HepG2 (cell line): ENCODE measurements around the gene SYVN1. TPM values are rescaled to one million over a fixed set of nuclear protein-coding genes. Genes with fewer than 3 reads are reported as not detected.

Experiments
- ATAC-seq: fragments of 200-7000 bp; cut with Tn5 transposase; 3 replicates; pipeline ENCODE4 v1.9.1; 2020; ENCODE audit warnings: mild to moderate bottlenecking, moderate library complexity
- BruUV-seq: library from RNA; stranded (reverse); fragments of 400-500 nt; replicated peaks from 2 replicates; lab custom pipeline; 2021; lab: Mats Ljungman, UMichigan
- CTCF ChIA-PET: fragments of 300-600 bp; formaldehyde crosslinking; extraction: SDS; loops from one replicate; lab custom pipeline; 2021; ENCODE audit warnings: low total read pairs, inconsistent platforms, low intra/inter-chr PET ratio; lab: Yijun Ruan, JAX
- POLR2A ChIA-PET: fragments of 350-600 bp; sonication (Branson Sonifier 250); formaldehyde crosslinking; loops from one replicate; lab custom pipeline; 2020; ENCODE audit warnings: antibody characterized with exemption, inconsistent platforms; lab: Yijun Ruan, JAX
- DNase-seq: peaks from one replicate; pipeline ENCODE4 v3.0.0-alpha.2; 2015; ENCODE audit warnings: low spot score
- FAIRE-seq: peaks from 3 replicates; lab custom pipeline; 2011; peaks lifted over from hg19 to GRCh38; lab: Jason Lieb, UNC
- H2AFZ ChIP-seq: one replicate; pipeline ENCODE4 v1.6.1; 2011; ENCODE audit warnings: low read length, inconsistent platforms
- H3K27ac ChIP-seq: fragments of 300-600 bp; 3 replicates; pipeline ENCODE4 v1.8.0; 2011; ENCODE audit warnings: mixed run types, mild to moderate bottlenecking, mixed read lengths, low read length, inconsistent platforms; ENCODE audit not compliant: insufficient read depth; ENCODE audit errors: extremely low read length
- H3K27me3 ChIP-seq, 2 experiments: fragments of 200-600 bp in 1 of 2; 2 replicates in 1 of 2; 3 replicates in 1 of 2; pipeline versions ENCODE4 v1.6.0 to v1.8.0; 2011; ENCODE audit warnings: low read length in 2 of 2, mild to moderate bottlenecking in 2 of 2, moderate library complexity in 2 of 2, inconsistent platforms in 1 of 2; ENCODE audit not compliant: insufficient read depth in 2 of 2, control insufficient read depth in 1 of 2
- H3K36me3 ChIP-seq, 2 experiments: fragments of 200-600 bp in 1 of 2; replicated peaks in 1 of 2; 2 replicates in 1 of 2; 3 replicates in 1 of 2; pipeline versions ENCODE4 v1.5.1 to v1.8.0; 2011; ENCODE audit warnings: low read length in 2 of 2, inconsistent platforms in 1 of 2; ENCODE audit not compliant: insufficient read depth in 2 of 2, control insufficient read depth in 1 of 2
- H3K4me1 ChIP-seq: 2 replicates; pipeline ENCODE4 v1.5.1; 2012; ENCODE audit warnings: low read length, inconsistent platforms; ENCODE audit not compliant: insufficient read depth
- H3K4me2 ChIP-seq: 2 replicates; pipeline ENCODE4 v1.6.0; 2011; ENCODE audit warnings: low read depth, low read length, inconsistent platforms
- H3K4me3 ChIP-seq, 3 experiments: fragments of 200-600 bp in 1 of 3; sonication (generic), shearing (Covaris generic) in 1 of 3; replicated peaks in 1 of 3; 2 replicates each; pipeline ENCODE4 v1.5.1; 2011 to 2016; ENCODE audit warnings: low read length in 3 of 3, inconsistent platforms in 2 of 3, low read depth in 2 of 3, mild to moderate bottlenecking in 2 of 3, control low read depth in 1 of 3, mixed read lengths in 1 of 3; ENCODE audit not compliant: insufficient read depth in 1 of 3
- H3K79me2 ChIP-seq: one replicate; pipeline ENCODE4 v1.6.1; 2011; ENCODE audit warnings: low read length, inconsistent platforms; ENCODE audit not compliant: insufficient read depth
- H3K9ac ChIP-seq: 2 replicates; pipeline ENCODE4 v1.6.0; 2011; ENCODE audit warnings: mild to moderate bottlenecking, low read depth, low read length, inconsistent platforms; ENCODE audit not compliant: insufficient read depth
- H3K9me3 ChIP-seq: 2 replicates; pipeline ENCODE4 v1.5.1; 2012; ENCODE audit warnings: mild to moderate bottlenecking, low read length
- H4K20me1 ChIP-seq: 2 replicates; pipeline ENCODE4 v1.6.0; 2011; ENCODE audit warnings: inconsistent platforms, mild to moderate bottlenecking, low read length, moderate library complexity; ENCODE audit not compliant: insufficient read depth
- ATAD3A ChIP-seq: sonication (generic); formaldehyde crosslinking; IDR thresholded peaks from 2 replicates; pipeline ENCODE4 v1.4.0; 2020; ENCODE audit warnings: missing genetic modification reagents
- CCAR2 ChIP-seq: fragments of 200-400 bp; formaldehyde crosslinking; optimal IDR thresholded peaks from 2 replicates; pipeline ENCODE3; 2018; ENCODE audit warnings: low read depth, mild to moderate bottlenecking, low read length, moderate library complexity
- FIP1L1 ChIP-seq: fragments of 200-400 bp; formaldehyde crosslinking; IDR thresholded peaks from 2 replicates; pipeline ENCODE4 v1.6.1; 2018; ENCODE audit warnings: low read depth, mild to moderate bottlenecking, low read length, moderate library complexity, borderline replicate concordance; ENCODE audit not compliant: insufficient read depth
- MBD4 ChIP-seq: IDR thresholded peaks from 2 replicates; pipeline ENCODE4 v1.6.1; 2012; ENCODE audit warnings: low read length, inconsistent platforms, borderline replicate concordance
- NFE2L1 ChIP-seq: sonication (generic); formaldehyde crosslinking; IDR thresholded peaks from 2 replicates; pipeline ENCODE4 v1.4.0; 2020; ENCODE audit warnings: missing genetic modification reagents, mild to moderate bottlenecking, borderline replicate concordance
- NFYB ChIP-seq: sonication (generic); formaldehyde crosslinking; IDR thresholded peaks from 2 replicates; pipeline ENCODE4 v1.4.0; 2020; ENCODE audit warnings: missing genetic modification reagents
- POLR2AphosphoS2 ChIP-seq: IDR thresholded peaks from 2 replicates; pipeline ENCODE4 v1.6.1; 2011; ENCODE audit warnings: low read depth, low read length, improper control_type of control experiment
- RFXANK ChIP-seq: IDR thresholded peaks from 2 replicates; pipeline ENCODE4 v1.6.1; 2016
- ZFAT ChIP-seq: sonication (generic); formaldehyde crosslinking; conservative IDR thresholded peaks from 2 replicates; pipeline ENCODE4 v1.8.1; 2023; ENCODE audit warnings: missing genetic modification reagents, inconsistent platforms
- ZNF564 ChIP-seq: sonication (generic); formaldehyde crosslinking; IDR thresholded peaks from 2 replicates; pipeline ENCODE4 v1.8.1; 2023; ENCODE audit warnings: mild to moderate bottlenecking, missing genetic modification reagents
- ZNF567 ChIP-seq: sonication (generic); formaldehyde crosslinking; IDR thresholded peaks from 2 replicates; pipeline ENCODE4 v1.8.1; 2023; ENCODE audit warnings: mild to moderate bottlenecking, missing genetic modification reagents, borderline replicate concordance
- ZNF598 ChIP-seq: sonication (generic); formaldehyde crosslinking; IDR thresholded peaks from 2 replicates; pipeline ENCODE4 v1.5.1; 2020; ENCODE audit warnings: mild to moderate bottlenecking, missing genetic modification reagents, borderline replicate concordance
- ZNF678 ChIP-seq: sonication (generic); formaldehyde crosslinking; IDR thresholded peaks from 2 replicates; pipeline ENCODE4 v1.4.0; 2020; ENCODE audit warnings: mild to moderate bottlenecking, missing genetic modification reagents
- ZNF687 ChIP-seq: sonication (generic); formaldehyde crosslinking; IDR thresholded peaks from 2 replicates; pipeline ENCODE4 v1.5.1; 2020; ENCODE audit warnings: mild to moderate bottlenecking, missing genetic modification reagents, moderate library complexity
- ZSCAN22 ChIP-seq: sonication (generic); formaldehyde crosslinking; IDR thresholded peaks from 2 replicates; pipeline ENCODE4 v1.4.0; 2020; ENCODE audit warnings: mild to moderate bottlenecking, missing genetic modification reagents
- ZSCAN29 ChIP-seq: sonication (generic); formaldehyde crosslinking; conservative IDR thresholded peaks from 2 replicates; pipeline ENCODE4 v1.4.0; 2020; ENCODE audit warnings: mild to moderate bottlenecking, missing genetic modification reagents
- WGBS: methylation state at CpG from one replicate; pipeline ENCODE4 v1.1.6; 2017; ENCODE audit warnings: low lambda C conversion rate; 5-methylcytosine and 5-hydroxymethylcytosine counted together
- in situ Hi-C: cut with HindIII; loops from 2 replicates; pipeline ENCODE4 v1.10.0; 2017; ENCODE audit warnings: low pct_unique_long_range_greater_than_20kb; ENCODE audit not compliant: extremely low pct_ligation_motif_present
- intact Hi-C: fragments of 100-400 bp; cut with micrococcal nuclease; formaldehyde crosslinking; loops from one replicate; pipeline ENCODE4 v1.10.0; 2022; ENCODE audit not compliant: unreplicated experiment
- polyA plus RNA-seq, 8 experiments: library from polyadenylated mRNA; depleted of rRNA in 3 of 8; stranded (reverse) in 7 of 8; unstranded in 1 of 8; fragments of >200 nt; fragmentation: Illumina TruSeq in 4 of 8; extraction: Trizol in 4 of 8; gene quantifications; 2 replicates each; pipeline versions ENCODE4 v1.2.1 to v1.2.3, GENCODE V29; 2011 to 2016; ENCODE audit warnings: low read depth in 4 of 8, missing spikeins in 1 of 8, mixed read lengths in 1 of 8; ENCODE audit not compliant: insufficient read depth in 1 of 8
- total RNA-seq, 5 experiments: library from RNA; depleted of rRNA; stranded (reverse); fragments of >200 nt; fragmentation: Illumina TruSeq; extraction: Trizol; gene quantifications; 2 replicates each; pipeline ENCODE4 v1.2.3, GENCODE V29; 2016; ENCODE audit warnings: low read depth in 1 of 5

Gene SYVN1
- total and polyA plus RNA-seq, 2 of the 13 experiments (the other 11 are each of a cell fraction or from before 2014, with no cell fraction given) = 10.3 to 22.5 TPM

GRCh38 chr11:65160643-65161042 lies 26.3 kb upstream of the SYVN1 start:
- Histone ChIP-seq H3K4me1 (peaks cover 27% of the 10 kb centered on the region), H3K79me2 (no peaks in the 10 kb centered on the region), H3K27me3 (no peaks in the 10 kb centered on the region), H3K9ac (no peak overlapping the region), H3K9me3 (no peaks in the 10 kb centered on the region)
- CTCF ChIA-PET = no interaction called here
- intact Hi-C loops = no loop called here
- BruUV-seq = no TSS peak
- TF ChIP-seq ZSCAN29 (CRISPR knock-in tag) (no peak), RFXANK (CRISPR knock-in tag) (no peak), POLR2AphosphoS2 (no peak), ZNF598 (no peak)
- TF ChIP-seq, all 625 proteins: peak for 0
- 34% methylated on average over 3 of the region's 3 CpGs for WGBS
- DNase-seq (no peak), ATAC-seq (no peak), FAIRE-seq (no peak)
- Histone ChIP-seq H3K4me2 (no peak overlapping the region), H4K20me1 (no peaks in the 10 kb centered on the region), H2AFZ (no peak overlapping the region), H3K27ac (no peak overlapping the region), H3K4me3 (no peak overlapping the region), H3K36me3 (no peaks in the 10 kb centered on the region)
- in situ Hi-C loops = no loop called here
- POLR2A ChIA-PET = no interaction called here

- DNase-seq (no peak), ATAC-seq (no peak), FAIRE-seq (no peak)
- H3K4me2 ChIP-seq = no peak overlapping the region
- H3K27me3 ChIP-seq = no peaks in the 10 kb centered on the region
- no peaks in the 10 kb centered on the region for H3K36me3 ChIP-seq
- WGBS = 59% methylated on average over 5 of the region's 5 CpGs
- H3K9me3 ChIP-seq = no peaks in the 10 kb centered on the region
- ChIA-PET CTCF (no interaction called here), POLR2A (no interaction called here)
- intact Hi-C loops = no loop called here
- no peak overlapping the region for H3K9ac ChIP-seq
- no peaks in the 10 kb centered on the region for H4K20me1 ChIP-seq
- peaks cover 11% of the 10 kb centered on the region for H3K4me1 ChIP-seq
- no peak overlapping the region for H3K4me3 ChIP-seq
- in situ Hi-C loops = no loop called here
- H2AFZ ChIP-seq = no peak overlapping the region
- no peaks in the 10 kb centered on the region for H3K79me2 ChIP-seq
- no TSS peak for BruUV-seq
- no peak overlapping the region for H3K27ac ChIP-seq
- no peak for TF ChIP-seq NFE2L1
- no peak for TF ChIP-seq ZNF564
- no peak for TF ChIP-seq ATAD3A (CRISPR knock-in tag)
- no peak for TF ChIP-seq NFYB (CRISPR knock-in tag)
- no peak for TF ChIP-seq ZNF567
- TF ChIP-seq ZNF687 (CRISPR knock-in tag) = no peak
- no peak for TF ChIP-seq ZSCAN22 (CRISPR knock-in tag)
- TF ChIP-seq ZFAT (CRISPR knock-in tag) = no peak
- TF ChIP-seq MBD4 = no peak
- no peak for TF ChIP-seq FIP1L1
- no peak for TF ChIP-seq ZNF678 (CRISPR knock-in tag)
- no peak for TF ChIP-seq CCAR2
Measured at GRCh38 chr11:65159012-65159411, 24.7 kb upstream of the SYVN1 start.
